Effector memory CD8-positive, alpha-beta T cell (primary cell): ENCODE data around the gene OLFM2.

Source experiments
- ATAC-seq: fragments of 150-1000 bp; cut with Tn5 transposase; replicated peaks from 2 replicates; pipeline ENCODE4 v1.10.0; 2021; ENCODE audit warnings: mild to moderate bottlenecking, moderate library complexity
- DNase-seq, 3 experiments: peaks; one replicate each; pipeline ENCODE4 v3.0.0; 2021
- H3K27ac Mint-ChIP-seq, 2 donors: one replicate each; pipeline ENCODE4 v1.8.0; 2022; ENCODE audit warnings: mild to moderate bottlenecking in 2 of 2, mixed read lengths in 2 of 2, moderate library complexity in 2 of 2
- H3K27me3 Mint-ChIP-seq, 2 donors: one replicate each; pipeline ENCODE4 v1.8.0; 2022; ENCODE audit warnings: mixed read lengths in 2 of 2
- H3K36me3 Mint-ChIP-seq: one replicate; pipeline ENCODE4 v1.8.0; 2022; ENCODE audit warnings: mild to moderate bottlenecking, moderate library complexity, mixed read lengths; ENCODE audit not compliant: insufficient read depth
- H3K4me1 Mint-ChIP-seq, 2 donors: one replicate each; pipeline ENCODE4 v1.8.0; 2022; ENCODE audit warnings: low read depth in 2 of 2, mixed read lengths in 2 of 2
- H3K4me3 Mint-ChIP-seq, 2 donors: one replicate each; pipeline ENCODE4 v1.8.0; 2022; ENCODE audit warnings: mild to moderate bottlenecking in 2 of 2, mixed read lengths in 2 of 2, moderate library complexity in 2 of 2
- H3K9me3 Mint-ChIP-seq, 2 donors: one replicate each; pipeline ENCODE4 v1.8.0; 2022; ENCODE audit warnings: mixed read lengths in 2 of 2

Gene OLFM2

DNA sequence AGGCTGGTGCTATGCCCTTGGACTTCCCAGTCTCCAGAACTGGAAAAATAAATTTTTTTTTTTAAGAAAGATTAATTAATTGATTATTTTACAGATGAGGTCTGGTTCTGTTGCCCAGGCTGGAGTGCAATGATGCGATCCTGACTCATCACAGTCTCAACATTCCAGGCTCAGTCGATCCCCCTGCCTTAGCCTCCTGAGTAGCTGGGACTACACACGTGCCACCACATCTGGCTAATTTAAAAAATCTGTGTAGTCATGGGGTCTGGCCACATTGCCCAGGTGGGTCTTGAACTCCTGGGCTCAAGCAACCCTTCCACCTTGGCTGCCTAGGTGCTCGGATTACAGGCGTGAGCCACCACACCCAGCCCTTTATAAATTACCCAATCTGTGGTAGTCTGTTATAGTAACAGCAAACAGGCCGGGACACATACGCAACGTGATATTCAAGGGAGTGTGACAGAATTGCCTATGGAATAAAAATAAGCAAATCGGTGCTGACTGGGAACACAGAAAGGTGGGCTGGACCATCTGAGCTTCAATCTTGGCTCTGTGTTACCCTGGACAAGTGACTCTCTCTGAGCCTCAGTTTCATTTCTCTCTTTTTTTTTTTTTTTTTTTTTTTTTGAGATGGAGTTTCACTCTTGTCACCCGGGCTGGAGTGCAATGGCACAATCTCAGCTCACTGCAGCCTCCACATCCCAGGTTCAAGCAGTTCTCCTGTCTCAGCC, 58.4 kb downstream of the OLFM2 start:
- Mint-ChIP-seq H3K36me3 (no peaks in the 10 kb centered on the region), H3K9me3 (no peaks in the 10 kb centered on the region), H3K4me1 (no peaks in the 10 kb centered on the region), H3K4me3 (no peak overlapping the region), H3K27ac (no peak overlapping the region), H3K27me3 (peaks cover 0 to 7% of the 10 kb centered on the region in 2 donors)
- ATAC-seq (no peak), DNase-seq (no peak)

DNA sequence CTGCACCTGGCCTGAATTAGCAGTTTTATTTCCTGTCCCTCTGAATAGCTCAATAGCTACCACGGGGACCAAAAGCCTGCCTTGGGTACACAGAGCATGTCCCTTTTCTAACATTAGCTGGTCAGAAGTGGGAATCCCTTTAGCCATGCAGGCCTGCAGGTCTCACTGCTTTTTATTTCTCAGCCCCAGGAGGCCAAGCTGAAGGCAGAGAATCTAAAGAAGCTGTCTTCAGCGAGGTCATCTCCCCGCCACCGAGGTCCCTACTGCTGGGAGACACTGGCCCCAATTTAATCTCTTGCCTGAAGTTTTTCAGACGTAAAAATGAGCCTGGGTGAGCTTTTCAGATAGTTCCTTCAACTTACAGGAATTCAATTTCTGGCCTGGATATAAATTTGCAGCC, 60.5 kb downstream of the OLFM2 start:
- no peak overlapping the region for H3K4me3 Mint-ChIP-seq
- H3K9me3 Mint-ChIP-seq: no peaks in the 10 kb centered on the region
- peaks cover 0 to 4% of the 10 kb centered on the region in 2 donors for H3K4me1 Mint-ChIP-seq
- no peak overlapping the region for H3K27ac Mint-ChIP-seq
- ATAC-seq (no peak), DNase-seq (no peak)
- H3K27me3 Mint-ChIP-seq: peaks cover 0 to 7% of the 10 kb centered on the region in 2 donors
- H3K36me3 Mint-ChIP-seq: no peaks in the 10 kb centered on the region

DNA sequence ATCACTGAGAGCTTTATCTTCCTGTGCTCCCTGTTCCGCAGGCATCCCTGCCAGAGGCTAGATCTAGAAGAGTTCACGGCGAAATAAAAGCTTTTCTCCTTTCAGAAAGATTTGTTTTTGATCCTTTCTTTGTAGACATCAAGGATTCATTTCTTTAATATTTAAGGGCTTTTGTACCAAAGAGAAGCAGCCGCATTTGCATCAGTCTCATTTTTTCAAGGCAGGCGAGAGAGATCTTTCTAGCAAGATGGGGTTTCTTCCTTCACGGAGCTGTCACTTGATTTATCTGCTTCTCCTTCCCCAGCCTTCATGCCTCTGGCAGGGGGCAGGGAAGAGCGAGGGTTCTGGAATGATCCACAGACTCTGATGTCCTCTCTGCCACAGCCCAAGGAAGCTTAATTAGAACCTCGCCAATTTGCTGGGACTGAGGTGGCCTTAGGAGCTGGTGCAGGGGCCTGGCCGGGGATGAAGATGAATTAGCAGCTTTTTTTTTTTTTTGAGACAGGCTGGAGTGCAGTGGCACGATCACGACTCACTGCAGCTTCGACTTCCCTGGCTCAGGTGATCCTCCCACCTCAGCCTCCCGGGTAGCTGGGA, 61.2 kb downstream of the OLFM2 start:
- DNase-seq (no peak), ATAC-seq (no peak)
- no peaks in the 10 kb centered on the region for H3K36me3 Mint-ChIP-seq
- H3K4me3 Mint-ChIP-seq: no peak overlapping the region
- peaks cover 0 to 7% of the 10 kb centered on the region in 2 donors for H3K27me3 Mint-ChIP-seq
- peak overlapping the region in 1 of 2 donors; percentile 35 for H3K27ac Mint-ChIP-seq
- H3K9me3 Mint-ChIP-seq: no peaks in the 10 kb centered on the region
- peaks cover 0 to 4% of the 10 kb centered on the region in 2 donors for H3K4me1 Mint-ChIP-seq

DNA sequence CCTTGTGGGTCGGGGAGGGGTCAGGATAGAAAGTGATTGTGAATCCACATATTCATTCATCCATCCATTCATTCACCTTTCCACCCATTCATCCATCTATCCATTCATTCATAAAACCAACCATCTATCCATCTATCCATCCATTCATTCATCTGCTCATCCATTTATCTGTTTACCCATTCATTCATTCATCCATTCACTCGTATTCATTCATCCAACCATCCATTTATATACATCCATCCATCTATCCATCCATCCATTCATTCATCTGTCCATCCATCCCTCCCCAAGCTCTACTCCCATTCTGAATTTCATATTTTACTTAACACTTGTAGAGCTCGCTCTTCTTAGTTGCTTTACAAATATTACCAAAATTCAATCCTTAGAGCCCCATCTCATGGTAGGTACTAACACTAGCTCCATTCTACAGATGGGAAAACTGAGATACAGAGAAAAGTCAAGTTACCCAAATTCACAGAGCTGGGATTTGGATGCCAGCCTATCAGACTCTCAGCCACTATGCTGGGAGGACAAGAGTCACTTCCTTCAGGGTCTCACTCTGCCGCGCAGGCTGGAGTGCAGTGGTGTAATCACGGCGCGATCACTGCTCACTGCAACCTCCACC, 63.6 kb downstream of the OLFM2 start:
- no peaks in the 10 kb centered on the region for H3K36me3 Mint-ChIP-seq
- ATAC-seq (no peak), DNase-seq (no peak)
- H3K4me1 Mint-ChIP-seq: peaks cover 0 to 4% of the 10 kb centered on the region in 2 donors
- H3K9me3 Mint-ChIP-seq: no peaks in the 10 kb centered on the region
- H3K27me3 Mint-ChIP-seq: no peaks in the 10 kb centered on the region
- H3K27ac Mint-ChIP-seq: no peak overlapping the region
- H3K4me3 Mint-ChIP-seq: no peak overlapping the region

DNA sequence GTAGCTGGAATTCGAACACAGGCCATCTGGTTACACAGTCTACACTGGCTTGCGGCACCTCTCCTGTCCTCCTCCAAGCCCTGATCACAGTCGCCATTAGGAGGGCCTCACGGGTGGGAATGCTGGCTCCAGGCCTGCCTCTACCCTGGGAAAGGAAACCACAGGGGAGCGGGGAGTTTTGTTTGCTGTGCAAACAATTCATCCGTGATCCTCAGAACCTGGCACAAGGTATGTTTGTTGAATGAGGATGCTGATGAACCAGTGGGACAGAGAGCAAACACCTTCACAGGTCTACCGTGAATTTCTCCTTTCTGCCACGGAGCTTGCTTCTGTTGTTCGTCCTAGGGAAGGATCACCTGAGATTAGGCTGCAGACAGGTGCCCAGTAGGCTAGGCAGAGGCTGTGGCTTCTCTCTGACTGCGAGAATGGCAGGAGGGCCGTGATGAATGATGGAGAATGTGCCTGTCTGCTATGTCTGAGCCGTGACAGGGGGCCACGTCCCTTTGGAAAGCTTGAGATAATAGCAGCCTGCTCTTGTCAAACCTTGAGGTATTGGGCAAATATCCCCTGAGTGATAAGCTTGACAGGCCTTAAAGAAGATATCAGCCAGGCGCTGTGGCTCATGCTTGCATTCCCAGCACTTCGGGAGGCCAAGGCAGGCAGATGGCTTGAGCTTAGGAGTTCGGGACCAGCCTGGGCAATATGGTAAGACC, 64.5 kb downstream of the OLFM2 start:
- no peaks in the 10 kb centered on the region for H3K27me3 Mint-ChIP-seq

DNA sequence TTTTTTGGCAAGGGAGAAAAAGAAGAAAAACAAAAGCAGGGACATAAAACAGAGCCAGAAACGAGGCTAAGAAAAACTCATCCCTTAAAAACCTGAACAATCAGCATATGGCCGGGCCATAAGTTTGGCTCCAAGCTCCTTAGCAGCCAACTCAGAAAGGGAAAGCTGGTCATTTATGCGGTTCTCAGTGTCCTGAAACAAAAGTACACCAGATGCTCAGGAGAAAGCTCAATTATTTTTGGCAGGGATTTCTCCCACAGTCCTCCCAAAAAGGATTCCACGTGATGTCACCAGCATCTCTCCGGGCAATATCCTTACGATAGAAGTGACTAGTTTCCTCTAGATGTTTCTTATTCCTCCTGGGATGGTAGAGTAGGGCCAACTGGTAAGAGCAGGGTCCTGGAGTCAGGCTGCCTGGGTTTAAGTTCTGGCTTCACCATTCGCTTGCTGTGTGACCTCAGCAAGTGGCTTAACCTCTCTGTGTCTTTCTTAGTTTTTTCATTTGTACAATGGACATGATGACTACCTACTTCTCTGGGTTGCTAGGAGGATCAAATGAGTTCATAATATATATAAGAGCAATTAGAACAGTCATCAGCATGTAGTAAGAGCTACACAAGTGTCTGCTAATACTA, 67.2 kb downstream of the OLFM2 start:
- no peak for ATAC-seq
- H3K27me3 Mint-ChIP-seq: no peaks in the 10 kb centered on the region
- no peak overlapping the region for H3K27ac Mint-ChIP-seq
- DNase-seq: no peak
- H3K36me3 Mint-ChIP-seq: no peaks in the 10 kb centered on the region
- no peak overlapping the region for H3K4me3 Mint-ChIP-seq
- H3K4me1 Mint-ChIP-seq: peaks cover 15 to 23% of the 10 kb centered on the region in 2 donors
- no peaks in the 10 kb centered on the region for H3K9me3 Mint-ChIP-seq

More for the DNA sequence above, 64.5 kb downstream of the OLFM2 start:
- Mint-ChIP-seq H3K36me3 (no peaks in the 10 kb centered on the region), H3K27ac (no peak overlapping the region), H3K4me1 (peaks cover 3 to 6% of the 10 kb centered on the region in 2 donors), H3K9me3 (no peaks in the 10 kb centered on the region), H3K4me3 (no peak overlapping the region)
- no peak for ATAC-seq
- no peak for DNase-seq

DNA sequence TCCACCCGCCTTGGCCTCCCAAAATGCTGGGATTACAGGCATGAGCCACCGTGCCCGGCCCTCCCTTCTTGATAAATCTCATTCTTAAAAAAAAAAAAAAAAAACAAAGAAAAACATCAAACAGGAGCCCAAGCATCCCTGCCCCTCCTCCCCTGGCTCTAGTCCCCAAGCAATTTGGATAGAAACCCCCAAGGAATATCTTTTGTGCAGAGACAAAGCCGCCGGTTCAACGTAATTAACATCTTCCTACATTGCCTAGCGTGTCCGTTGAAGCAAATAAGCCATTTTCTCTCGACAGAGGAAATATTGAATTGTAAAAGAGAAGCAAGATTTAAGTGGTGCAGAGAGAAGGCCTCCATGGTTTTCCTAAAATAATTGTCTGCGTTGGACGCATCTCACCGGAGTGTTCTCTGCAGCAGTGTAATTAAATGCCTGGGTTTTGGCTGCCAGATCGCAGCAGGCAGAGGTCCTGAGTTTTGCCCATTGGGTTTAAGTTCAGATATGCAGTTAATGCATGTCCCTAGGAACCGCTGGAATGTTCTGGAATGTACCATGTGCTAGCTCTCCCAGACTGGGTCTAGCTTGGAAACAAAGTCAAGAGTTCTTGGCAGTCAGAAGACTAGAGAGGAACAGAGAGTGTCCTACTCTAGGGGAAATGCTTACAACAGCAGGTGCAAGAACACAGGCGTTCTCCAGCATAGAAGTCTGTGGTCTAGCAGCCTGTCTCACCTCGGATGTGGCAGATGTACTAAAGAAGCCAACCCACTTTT, 70.4 kb downstream of the OLFM2 start:
- peak; percentile 37 to 50 (median 42) for DNase-seq
- no peaks in the 10 kb centered on the region for H3K9me3 Mint-ChIP-seq
- H3K4me3 Mint-ChIP-seq: peak overlapping the region; percentile 56 to 63

DNA sequence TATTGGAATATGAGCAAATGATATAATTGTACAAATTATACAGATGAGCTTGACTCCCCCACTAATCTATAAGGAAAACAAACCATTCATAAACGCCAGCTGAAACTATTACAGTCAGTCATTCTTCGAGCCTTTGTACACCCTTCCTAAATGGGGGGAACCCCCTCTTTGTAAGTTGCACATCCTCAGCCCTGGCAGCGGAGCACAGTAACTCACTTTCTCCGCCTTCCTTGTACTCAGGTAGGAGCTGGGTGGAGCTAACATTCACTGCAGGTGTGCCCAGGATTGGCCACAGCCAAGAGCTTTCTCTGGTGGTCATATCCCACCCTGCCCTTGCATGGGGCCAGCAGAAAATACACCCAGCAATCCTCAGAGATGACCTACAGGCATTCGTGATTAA, 72.6 kb downstream of the OLFM2 start:
- Mint-ChIP-seq H3K9me3 (no peaks in the 10 kb centered on the region), H3K36me3 (no peaks in the 10 kb centered on the region), H3K27ac (peak overlapping the region; percentile 67 to 73), H3K4me3 (peak overlapping the region in 1 of 2 donors; percentile 4), H3K27me3 (no peaks in the 10 kb centered on the region), H3K4me1 (peaks cover 34 to 52% of the 10 kb centered on the region in 2 donors)
- DNase-seq (no peak), ATAC-seq (no peak)

More for the DNA sequence above, 70.4 kb downstream of the OLFM2 start:
- H3K4me1 Mint-ChIP-seq: peaks cover 29 to 44% of the 10 kb centered on the region in 2 donors
- H3K27me3 Mint-ChIP-seq: no peaks in the 10 kb centered on the region
- H3K36me3 Mint-ChIP-seq: no peaks in the 10 kb centered on the region
- peak overlapping the region; percentile 35 to 79 for H3K27ac Mint-ChIP-seq
- ATAC-seq: peak; percentile 99

DNA sequence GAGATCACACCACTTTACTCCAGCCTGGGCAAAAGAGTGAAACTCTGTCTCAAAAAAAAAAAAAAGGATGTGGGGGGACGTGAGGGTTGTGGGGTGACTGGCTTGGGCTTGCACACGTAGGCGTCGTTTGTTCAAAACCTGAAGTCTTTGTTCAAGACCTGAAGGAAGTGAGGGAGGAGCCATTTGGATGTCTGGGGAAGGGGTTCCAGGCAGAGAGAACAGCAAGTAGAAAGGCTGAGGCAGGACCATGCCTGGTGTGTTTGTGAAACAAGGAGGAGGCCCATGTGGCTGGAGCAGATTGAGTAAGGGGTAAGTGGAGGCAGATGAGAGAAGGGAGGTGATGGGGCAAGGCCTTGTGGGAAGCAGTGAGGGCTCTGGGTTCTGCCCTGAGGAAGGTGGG, 73.4 kb downstream of the OLFM2 start:
- ATAC-seq: peak; percentile 32
- Mint-ChIP-seq H3K4me3 (peak overlapping the region; percentile 7 to 16), H3K36me3 (no peaks in the 10 kb centered on the region), H3K27ac (peak overlapping the region; percentile 67 to 73), H3K27me3 (no peaks in the 10 kb centered on the region), H3K4me1 (peaks cover 42 to 60% of the 10 kb centered on the region in 2 donors), H3K9me3 (no peaks in the 10 kb centered on the region)
- no peak for DNase-seq

DNA sequence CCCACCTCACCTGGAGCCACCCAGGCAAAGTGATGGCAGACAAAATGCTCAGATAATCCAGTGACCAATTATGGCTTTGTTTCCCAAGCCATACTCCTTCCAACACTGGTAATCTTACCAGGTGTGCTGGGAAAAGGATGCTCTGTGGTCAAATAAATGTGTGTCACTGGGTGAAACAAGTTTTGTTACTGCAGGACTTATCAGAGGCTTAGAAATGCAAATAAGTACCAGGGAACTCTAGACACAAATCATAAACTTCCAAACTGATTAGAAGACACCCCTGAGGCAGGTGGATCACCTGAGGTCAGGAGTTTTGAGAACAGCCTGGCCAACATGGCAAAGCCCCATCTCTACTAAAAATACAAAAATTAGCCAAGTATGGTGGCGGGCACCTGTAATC, 74.8 kb downstream of the OLFM2 start:
- peaks cover 50 to 70% of the 10 kb centered on the region in 2 donors for H3K4me1 Mint-ChIP-seq
- peak overlapping the region; percentile 67 to 73 for H3K27ac Mint-ChIP-seq
- H3K4me3 Mint-ChIP-seq: peak overlapping the region in 1 of 2 donors; percentile 64
- ATAC-seq: no peak
- no peaks in the 10 kb centered on the region for H3K36me3 Mint-ChIP-seq
- no peaks in the 10 kb centered on the region for H3K27me3 Mint-ChIP-seq
- no peaks in the 10 kb centered on the region for H3K9me3 Mint-ChIP-seq
- DNase-seq: no peak

DNA sequence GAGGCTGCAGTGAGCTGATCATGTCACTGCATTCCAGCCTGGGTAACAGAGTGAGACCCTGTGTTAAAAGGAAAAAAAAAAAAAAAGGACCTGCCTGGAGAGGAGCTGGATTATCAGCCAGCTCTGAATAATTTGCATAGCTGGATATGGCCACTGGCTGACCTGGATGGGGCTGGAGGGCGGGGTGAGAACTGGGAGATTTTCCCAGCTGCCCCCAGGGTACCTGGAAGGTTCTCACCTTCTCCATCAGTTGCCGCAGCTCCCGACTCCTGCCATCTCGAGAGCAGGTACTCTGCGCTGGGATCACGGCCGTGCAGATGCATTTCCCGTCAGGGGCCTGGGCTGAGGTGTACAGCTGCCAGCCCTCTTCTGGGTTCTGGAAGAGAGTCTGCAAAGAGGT, 75.9 kb downstream of the OLFM2 start:
- no peaks in the 10 kb centered on the region for H3K27me3 Mint-ChIP-seq
- H3K27ac Mint-ChIP-seq: peak overlapping the region in 1 of 2 donors; percentile 49
- H3K36me3 Mint-ChIP-seq: peaks cover 3% of the 10 kb centered on the region
- H3K4me3 Mint-ChIP-seq: no peak overlapping the region
- no peak for DNase-seq
- H3K9me3 Mint-ChIP-seq: no peaks in the 10 kb centered on the region
- H3K4me1 Mint-ChIP-seq: peaks cover 48 to 65% of the 10 kb centered on the region in 2 donors
- no peak for ATAC-seq

DNA sequence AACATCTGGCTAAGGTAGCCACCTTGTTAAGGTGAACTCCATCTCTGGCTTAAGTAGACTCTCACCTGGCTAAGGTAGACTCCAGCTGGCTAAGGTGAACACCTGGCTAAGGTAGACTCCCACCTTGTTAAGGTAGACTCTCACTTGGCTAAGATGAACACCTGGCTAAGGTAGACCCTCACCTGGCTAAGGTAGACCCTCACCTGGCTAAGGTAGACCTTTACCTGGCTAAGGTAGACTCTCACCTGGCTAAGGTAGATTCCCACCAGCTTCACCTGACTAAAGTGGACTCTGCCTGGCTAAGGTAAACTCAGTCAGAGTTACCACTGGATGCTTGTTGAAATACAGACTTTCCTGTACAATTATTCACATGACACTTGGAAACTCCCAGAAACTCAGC, 77.5 kb downstream of the OLFM2 start:
- no peak for ATAC-seq
- peak overlapping the region; percentile 89 to 91 for H3K4me3 Mint-ChIP-seq
- DNase-seq: no peak
- peak overlapping the region; percentile 91 to 96 for H3K27ac Mint-ChIP-seq
- peaks cover 4% of the 10 kb centered on the region for H3K36me3 Mint-ChIP-seq
- H3K9me3 Mint-ChIP-seq: no peaks in the 10 kb centered on the region
- H3K4me1 Mint-ChIP-seq: peaks cover 45 to 65% of the 10 kb centered on the region in 2 donors
- H3K27me3 Mint-ChIP-seq: no peaks in the 10 kb centered on the region
